ENCODE data around the gene SCN8A. TPM values are rescaled to one million over a fixed set of nuclear protein-coding genes. Genes with fewer than 3 reads are reported as not detected.

Gene SCN8A
- total RNA-seq, 1 donor from 2014 or later, result 46.1 TPM

- no peak for FAIRE-seq
- DNase-seq (ENCODE audit: low spot score in 2 of 2), result no peak
These were observed 207.5 kb downstream of the SCN8A start for GRCh38 chr12:51798501-51798900.

DNA sequence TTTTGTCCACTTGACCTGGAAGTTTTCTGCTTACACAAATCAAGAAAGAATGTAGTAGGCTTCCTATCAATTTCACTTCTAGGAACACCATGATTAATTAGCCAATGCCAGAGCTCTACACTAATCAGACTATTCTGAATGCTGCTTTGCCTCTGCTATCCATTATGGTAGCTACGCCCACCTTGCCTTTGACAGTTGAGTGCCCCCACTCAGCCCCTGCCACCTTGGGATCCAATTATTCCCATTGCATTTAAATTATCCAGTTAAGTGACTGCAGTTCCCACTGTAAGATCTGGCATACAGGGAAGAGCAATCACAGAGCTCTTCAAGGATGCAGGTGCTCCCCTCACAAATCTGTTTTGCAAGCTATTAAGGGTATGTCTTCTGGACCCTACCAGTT lies 210.0 kb downstream of the SCN8A start:
- no peak for FAIRE-seq
- no peak for DNase-seq (ENCODE audit: low spot score in 2 of 2)

DNA sequence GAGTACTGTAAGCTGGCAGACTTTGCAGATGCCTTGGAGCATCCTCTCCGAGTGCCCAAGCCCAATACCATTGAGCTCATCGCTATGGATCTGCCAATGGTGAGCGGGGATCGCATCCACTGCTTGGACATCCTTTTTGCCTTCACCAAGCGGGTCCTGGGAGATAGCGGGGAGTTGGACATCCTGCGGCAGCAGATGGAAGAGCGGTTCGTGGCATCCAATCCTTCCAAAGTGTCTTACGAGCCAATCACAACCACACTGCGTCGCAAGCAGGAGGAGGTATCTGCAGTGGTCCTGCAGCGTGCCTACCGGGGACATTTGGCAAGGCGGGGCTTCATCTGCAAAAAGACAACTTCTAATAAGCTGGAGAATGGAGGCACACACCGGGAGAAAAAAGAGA lies 215.9 kb downstream of the SCN8A start:
- FAIRE-seq (no peak), DNase-seq (ENCODE audit: low spot score in 2 of 2) (no peak)

GRCh38 chr12:51809193-51809592 lies 218.2 kb downstream of the SCN8A start:
- no peak for DNase-seq (ENCODE audit: low spot score in 2 of 2)
- no peak for FAIRE-seq

- FAIRE-seq (no peak), DNase-seq (ENCODE audit: low spot score in 2 of 2) (no peak)
These were observed 220.5 kb downstream of the SCN8A start for GRCh38 chr12:51811203-51812202.

- no peak for FAIRE-seq
- DNase-seq (ENCODE audit: low spot score in 2 of 2), result peak in 1 of 2 donors; percentile 7
These were observed 221.8 kb downstream of the SCN8A start for GRCh38 chr12:51812871-51813270.

GRCh38 chr12:51813931-51814310 lies 222.9 kb downstream of the SCN8A start:
- FAIRE-seq, result no peak
- DNase-seq (ENCODE audit: low spot score in 2 of 2), result peak in 1 of 2 donors; percentile 5

- peak; percentile 86 to 88 for DNase-seq (ENCODE audit: low spot score in 2 of 2)
These were observed 223.5 kb downstream of the SCN8A start for GRCh38 chr12:51814311-51815088.

GRCh38 chr12:51815571-51815970 lies 224.5 kb downstream of the SCN8A start:
- DNase-seq (ENCODE audit: low spot score in 2 of 2) (no peak), FAIRE-seq (no peak)

More at GRCh38 chr12:51814311-51815088, 223.5 kb downstream of the SCN8A start:
- no peak for FAIRE-seq

DNA sequence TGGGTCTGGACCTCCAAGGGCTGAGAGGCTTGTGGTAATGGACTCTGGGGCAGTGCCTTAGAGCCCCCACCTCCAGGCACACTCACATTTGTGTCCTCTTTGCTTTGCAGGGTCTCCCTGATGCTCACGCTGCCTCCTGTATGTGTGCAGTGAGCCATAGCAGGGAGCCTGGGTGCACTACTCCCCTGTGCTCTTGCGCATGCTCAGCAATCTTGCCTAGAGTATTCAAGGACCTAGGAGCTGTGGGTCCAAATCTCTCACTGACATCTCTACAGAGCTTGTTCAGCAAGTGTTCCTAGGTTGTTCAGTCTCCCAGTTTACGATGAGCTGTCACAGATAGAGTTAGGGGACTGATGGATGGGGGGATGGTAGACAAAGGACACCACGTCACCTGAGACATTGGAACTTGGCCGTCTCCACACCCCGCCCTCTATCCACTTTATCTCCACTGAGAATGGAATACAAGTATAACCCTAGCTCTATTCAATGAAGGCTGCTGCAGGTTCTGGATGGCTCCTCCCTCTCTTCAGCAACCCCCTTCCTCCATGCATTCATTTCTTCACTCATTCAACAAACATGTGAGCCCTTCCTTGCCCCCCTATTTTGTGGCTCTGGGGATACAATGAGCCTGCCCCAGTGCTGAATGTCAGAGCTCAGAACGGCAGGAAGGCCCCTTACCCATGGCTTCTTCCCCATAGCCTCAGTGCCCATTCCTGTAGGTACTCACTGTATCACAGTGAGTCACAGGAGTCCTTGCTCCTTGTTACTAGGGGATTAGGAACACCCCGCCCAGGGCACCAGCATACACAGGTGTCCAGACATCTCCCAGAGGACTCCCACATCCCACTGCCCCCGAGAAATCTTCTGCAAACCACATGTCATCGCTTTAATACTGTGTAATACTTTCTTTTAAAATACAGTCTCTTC lies 226.3 kb downstream of the SCN8A start:
- DNase-seq (ENCODE audit: low spot score in 2 of 2) (no peak), FAIRE-seq (no peak)

- DNase-seq (ENCODE audit: low spot score in 2 of 2) (no peak), FAIRE-seq (no peak)
These were observed 227.1 kb downstream of the SCN8A start for GRCh38 chr12:51818086-51818485.

GRCh38 chr12:51818566-51819300 lies 227.7 kb downstream of the SCN8A start:
- FAIRE-seq (no peak), DNase-seq (ENCODE audit: low spot score in 2 of 2) (no peak)

GRCh38 chr12:51819736-51820525 lies 228.9 kb downstream of the SCN8A start:
- DNase-seq (ENCODE audit: low spot score in 2 of 2) (no peak), FAIRE-seq (no peak)

GRCh38 chr12:51820526-51821439 lies 229.8 kb downstream of the SCN8A start:
- FAIRE-seq (no peak), DNase-seq (ENCODE audit: low spot score in 2 of 2) (peak; percentile 73 to 80)

DNA sequence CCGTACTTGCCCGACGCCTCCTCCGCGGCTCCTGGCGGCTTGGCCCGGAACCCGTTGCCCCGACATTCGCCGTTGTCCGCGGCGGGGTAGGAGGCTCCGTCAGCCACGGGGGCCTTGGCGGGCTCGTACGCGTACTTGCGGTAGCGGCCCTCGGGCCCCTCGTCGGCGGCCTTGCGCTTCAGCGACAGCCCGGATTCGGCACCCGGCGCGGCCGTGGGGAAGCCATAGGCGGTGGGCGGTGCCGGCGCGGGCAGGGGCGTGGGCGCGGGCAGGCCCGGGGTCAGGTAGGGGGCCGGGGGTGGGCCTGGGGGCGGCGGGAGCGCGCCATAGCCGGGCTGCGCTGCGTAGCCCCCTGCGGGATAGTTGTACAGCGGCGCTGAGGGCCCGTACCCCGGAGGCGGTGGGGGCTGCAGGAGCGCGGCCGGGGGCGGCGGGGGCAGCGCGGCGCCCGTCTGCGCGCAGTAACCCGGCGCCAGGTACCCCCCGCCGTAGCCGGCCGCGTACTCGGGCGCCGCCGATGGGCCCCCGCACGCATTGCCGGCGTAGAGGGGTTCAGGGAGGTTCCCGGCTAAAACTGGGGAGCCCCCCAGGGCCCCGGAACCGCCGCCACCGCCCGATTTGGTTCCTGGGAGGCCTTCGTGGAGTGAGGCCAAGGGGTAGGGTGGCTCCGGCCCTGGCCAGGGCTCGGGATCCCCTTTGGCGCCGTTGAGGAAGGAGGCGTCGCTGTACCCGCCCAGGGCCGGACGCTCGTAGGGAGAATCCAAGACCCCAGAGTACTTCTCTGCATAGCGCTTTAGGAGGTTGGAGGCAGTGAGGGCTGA lies 230.6 kb downstream of the SCN8A start:
- DNase-seq (ENCODE audit: low spot score in 2 of 2) (no peak), FAIRE-seq (no peak)

- no peak for DNase-seq (ENCODE audit: low spot score in 2 of 2)
- FAIRE-seq, result no peak
These were observed 231.2 kb downstream of the SCN8A start for GRCh38 chr12:51822261-51822616.

GRCh38 chr12:51822956-51823355 lies 231.9 kb downstream of the SCN8A start:
- FAIRE-seq, result no peak
- DNase-seq (ENCODE audit: low spot score in 2 of 2), result no peak

Data from frontal cortex (tissue), 4 donors.